Activated T-cell treated with anti-CD3 and anti-CD28 coated beads for 24 hours (primary cell): ENCODE results near the gene GCK.
"Not testable (repeated sequence)": the region's sequence is repeated elsewhere in the genome, so short reads cannot be mapped to it uniquely, and the experiment has no call there.

Experiments
- DNase-seq: peaks from one replicate; pipeline ENCODE4 v3.0.0-alpha.2; 2020; ENCODE audit warnings: low read depth

GCK gene

DNA sequence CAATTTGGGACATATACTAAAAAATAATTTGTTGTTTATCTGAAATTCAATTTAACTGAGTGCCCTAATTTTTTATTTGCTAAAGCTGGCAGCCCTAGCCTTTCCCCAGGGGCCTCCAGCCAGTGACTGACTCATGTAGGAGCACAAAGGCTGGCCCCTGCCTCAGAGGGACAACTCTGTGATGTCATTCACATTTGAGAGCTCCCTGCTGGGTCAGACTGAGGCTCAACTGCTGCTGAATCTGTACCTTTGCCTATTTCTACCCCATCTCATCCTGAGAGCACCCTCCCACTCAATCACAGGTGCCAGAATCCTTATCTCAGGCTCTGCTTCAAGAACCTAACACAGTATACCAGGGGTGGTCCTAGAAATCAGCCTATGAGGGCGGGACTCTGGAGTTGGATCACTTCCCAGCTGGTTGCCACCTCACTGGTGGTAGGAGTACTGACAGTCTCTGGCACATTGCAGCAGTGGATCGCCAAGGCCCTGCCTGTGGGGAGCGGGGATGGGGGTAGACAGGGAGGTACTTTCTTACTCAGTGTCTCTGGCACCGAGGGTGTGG is 11.6 kb downstream of the GCK start:
- DNase-seq = no peak

- no peak for DNase-seq
Observed at GRCh38 chr7:44176486-44176885, 12.8 kb downstream of the GCK start.

DNA sequence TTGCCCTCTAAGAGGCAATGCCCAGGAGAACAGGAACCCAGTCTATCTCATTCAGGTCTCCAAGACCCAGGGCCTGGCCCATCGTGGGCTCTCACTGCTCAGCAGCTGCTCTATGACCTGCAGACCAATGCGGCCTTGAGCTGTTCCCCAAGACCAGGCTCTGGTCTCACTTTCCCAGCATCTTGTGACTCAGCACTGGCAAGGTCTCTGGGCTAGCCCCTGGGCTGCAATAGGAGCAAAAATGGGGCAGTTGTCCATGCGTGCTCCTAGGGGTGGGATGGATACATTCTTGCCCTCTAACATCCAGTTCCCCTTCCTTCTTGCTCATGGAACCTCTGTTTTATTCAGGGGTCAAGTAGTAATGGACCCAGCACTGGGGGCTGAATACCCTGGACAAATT is 13.5 kb downstream of the GCK start:
- DNase-seq = no peak

DNA sequence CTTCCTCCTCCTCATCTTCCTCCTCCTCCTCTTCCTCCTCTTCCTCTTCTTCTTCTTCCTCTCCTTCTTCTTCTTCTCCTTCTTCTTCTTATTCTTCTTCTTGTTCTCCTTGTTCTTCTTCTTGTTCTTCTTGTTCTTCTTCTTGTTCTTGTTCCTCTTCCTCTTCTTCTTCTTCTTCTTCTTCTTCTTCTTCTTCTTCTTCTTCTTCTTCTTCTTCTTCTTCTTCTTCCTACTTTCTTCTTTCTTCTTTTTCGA is 14.6 kb downstream of the GCK start:
- not testable (repeated sequence) for DNase-seq

DNA sequence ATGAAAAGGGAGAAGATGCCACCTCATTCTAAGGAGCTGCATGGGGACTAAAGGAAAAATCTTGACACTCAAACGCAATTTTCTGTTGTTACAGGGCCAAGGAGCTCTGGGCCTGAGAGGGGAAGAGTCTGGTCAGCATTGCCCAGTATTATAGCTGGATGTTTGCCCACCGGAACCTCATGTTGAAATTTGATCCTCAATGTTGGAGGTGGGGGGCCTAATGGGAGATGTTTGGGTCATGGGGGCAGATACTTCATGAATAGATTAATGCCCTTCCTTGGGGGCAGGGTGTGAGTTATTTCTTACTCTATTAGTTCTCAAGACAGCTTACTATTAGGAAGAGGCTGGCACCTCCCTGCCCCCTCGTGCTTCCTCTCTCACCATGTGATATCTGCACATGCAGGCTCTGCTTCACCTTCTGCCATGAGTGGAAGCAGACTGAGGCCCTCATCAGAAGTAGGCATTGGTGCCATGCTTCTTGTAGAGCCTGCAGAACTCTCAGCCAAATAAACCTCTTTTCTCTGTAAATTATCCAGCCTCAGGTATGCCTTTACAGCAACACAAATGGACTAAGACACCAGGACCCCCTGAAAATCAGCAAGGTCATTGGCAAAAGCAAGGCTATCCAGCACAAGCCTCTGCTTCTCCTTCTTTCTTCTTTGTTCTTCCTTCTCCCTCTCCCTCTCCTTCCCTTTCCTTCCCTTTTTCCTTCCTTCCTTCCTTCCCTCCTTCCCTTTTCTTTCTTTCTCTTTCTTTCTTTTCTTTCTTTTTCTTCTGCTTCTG is 15.1 kb downstream of the GCK start:
- DNase-seq = no peak

- DNase-seq = no peak
Observed at GRCh38 chr7:44172803-44173424, 16.3 kb downstream of the GCK start.

- DNase-seq = no peak
Observed at GRCh38 chr7:44172352-44172751, 16.9 kb downstream of the GCK start.

DNA sequence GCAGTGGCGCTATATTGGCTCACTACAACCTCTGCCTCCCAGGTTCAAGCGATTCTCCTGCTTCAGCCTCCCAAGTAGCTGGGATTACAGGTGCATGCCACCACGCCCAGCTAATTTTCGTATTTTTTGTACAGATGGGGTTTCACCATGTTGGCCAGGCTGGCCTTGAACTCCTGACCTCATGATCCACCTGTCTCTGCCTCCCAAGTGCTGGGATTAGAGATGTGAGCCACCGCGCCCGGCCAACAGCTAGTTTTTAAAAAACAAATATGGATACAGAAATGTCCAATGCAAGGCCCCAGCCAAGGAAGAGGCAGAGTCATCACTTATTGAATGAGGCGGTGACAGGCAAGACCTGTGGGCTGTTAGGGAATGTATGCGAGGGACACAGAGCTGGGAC is 17.3 kb downstream of the GCK start:
- DNase-seq = not testable (repeated sequence)

GRCh38 chr7:44167920-44168319 is 21.3 kb downstream of the GCK start:
- DNase-seq = no peak

DNA sequence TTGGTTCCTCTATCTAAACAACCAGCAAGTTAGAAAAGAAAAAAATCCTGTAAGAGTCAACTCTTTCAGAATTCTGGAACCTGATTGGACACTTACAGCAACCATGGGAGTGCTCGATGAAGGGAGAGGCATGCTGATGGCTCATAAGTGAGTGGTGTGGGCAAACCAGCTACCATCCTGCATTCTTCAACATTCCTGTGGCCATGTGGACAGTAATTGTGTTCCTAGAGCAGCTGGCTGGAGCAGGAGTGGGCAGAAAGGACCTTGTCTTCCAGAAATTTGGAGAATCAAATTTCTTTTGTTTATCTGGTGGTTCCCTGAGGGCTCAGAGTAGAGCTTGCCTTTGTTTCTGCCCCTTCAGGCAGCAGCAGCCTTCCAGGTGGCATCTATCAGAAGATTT is 25.6 kb downstream of the GCK start:
- no peak for DNase-seq

- no peak for DNase-seq
Observed at GRCh38 chr7:44162785-44163395, 26.3 kb downstream of the GCK start.

DNA sequence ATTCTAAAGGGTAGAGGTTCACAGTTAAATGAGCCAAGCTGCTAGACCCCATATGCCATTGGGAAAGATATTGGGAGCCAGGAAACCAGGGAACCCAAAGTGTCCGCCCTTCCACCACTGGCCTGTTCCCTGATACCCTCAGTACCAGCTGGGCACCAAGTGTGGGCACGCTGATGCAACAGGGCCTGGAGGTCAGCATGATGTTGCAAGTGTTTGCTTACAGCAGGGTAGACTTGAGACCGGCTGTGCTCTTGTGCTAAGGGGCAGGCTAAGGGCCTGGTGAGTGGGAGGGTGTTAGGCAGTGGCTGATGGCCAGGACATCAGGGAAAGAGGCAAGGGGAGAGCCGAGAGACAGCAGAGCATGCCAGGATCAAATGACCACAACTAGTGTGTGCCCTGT is 27.1 kb downstream of the GCK start:
- DNase-seq = no peak

DNA sequence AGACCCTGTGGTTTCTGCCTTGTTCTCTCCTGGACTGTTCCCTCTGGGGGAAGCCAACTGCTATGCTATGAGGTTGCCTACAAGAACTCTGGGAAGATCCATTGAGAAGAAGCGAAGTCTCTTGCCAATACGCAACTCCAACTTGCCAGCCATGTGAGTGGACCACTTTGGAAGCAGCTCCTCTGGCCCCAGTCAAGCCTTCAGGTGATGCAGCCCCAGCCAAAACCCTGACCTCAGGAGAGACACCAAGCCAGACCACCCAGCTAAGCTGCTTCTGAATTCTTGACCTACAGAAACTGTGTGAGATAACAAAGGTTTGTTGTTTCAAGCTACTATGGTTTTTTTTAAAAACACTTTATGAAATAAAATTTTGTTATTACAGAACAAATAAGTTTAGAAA is 27.9 kb downstream of the GCK start:
- no peak for DNase-seq

DNA sequence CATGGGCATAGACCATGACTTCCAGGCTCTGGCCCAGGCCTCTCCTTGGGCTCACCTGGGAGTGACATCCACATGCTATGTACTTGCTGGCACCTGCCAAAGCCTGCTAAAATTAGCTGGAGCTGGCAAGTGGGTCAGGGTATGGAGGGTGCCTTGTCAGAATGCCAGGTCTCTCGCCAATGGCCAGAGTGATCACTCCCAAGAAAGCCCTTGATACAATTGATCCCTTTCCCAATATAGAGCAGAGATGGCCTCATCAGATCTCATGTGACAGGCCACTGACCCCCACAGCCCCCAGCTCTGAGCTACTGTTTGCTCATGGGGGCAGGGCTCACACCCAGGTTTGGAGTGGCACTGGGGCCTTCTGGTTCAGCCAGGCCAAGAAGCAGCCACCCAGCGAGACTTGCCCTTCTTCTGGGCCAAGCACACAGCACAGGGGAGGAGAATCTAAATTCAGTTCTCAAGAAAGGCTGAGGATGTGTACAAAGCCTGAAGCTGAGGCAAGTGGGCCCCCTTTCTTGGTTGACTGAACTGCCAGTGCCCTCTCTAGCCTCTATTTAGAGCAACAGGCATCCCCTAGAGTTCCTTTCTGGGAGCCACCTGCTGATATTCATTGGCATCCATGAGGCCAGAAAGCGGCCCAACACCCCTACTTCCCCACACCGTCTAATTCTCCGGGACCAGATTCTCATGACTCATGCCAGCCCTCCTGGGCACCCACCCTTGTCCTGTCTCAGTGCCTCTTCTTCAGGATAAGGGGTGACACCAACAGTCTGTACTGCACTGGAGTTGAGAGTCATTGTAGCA is 29.2 kb downstream of the GCK start:
- DNase-seq = no peak

DNA sequence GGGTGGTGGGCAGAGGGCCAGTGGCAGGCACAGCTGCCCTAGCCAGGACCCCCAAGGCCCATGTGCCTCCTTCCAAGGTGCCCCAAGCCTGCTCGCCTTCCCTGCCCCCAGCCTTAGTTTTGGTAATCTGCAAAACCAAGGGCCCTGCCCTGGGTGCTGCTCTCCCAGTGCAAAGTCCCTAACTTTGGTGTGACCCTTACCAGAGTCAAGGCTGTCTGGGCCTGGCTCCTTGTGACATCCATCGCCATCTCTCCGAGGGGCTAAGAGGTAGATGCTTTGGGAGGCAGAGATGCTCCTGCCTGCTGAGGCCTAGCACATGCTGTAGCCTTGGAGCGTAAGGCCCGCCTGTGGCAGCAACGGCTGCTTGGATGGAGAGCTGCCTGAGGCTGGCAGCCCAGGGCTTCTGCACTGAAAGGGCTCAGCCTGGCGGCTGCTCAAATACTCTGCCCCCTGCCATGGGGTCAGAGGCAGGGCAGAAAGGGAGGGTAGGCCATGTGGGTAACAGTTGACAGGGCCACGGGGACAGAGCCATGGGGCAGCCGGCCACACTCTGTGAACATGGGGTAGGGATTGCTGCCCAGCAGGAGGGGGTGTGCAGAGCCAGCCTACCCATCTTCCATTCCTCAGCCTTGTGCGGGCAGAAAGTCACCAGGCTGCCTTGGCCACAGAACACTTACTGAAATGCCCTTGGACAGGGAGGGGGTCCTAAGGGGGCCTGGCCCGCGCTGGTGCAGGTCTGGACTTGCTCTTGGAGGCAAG is 30.2 kb downstream of the GCK start:
- DNase-seq = no peak

GRCh38 chr7:44158096-44158872 is 31.0 kb downstream of the GCK start:
- no peak for DNase-seq

- DNase-seq = no peak
Observed at GRCh38 chr7:44157116-44158080, 31.8 kb downstream of the GCK start.

GRCh38 chr7:44156453-44157010 is 32.7 kb downstream of the GCK start:
- no peak for DNase-seq
